ENCODE measurements around the gene IRAK2.

IRAK2 gene

DNA sequence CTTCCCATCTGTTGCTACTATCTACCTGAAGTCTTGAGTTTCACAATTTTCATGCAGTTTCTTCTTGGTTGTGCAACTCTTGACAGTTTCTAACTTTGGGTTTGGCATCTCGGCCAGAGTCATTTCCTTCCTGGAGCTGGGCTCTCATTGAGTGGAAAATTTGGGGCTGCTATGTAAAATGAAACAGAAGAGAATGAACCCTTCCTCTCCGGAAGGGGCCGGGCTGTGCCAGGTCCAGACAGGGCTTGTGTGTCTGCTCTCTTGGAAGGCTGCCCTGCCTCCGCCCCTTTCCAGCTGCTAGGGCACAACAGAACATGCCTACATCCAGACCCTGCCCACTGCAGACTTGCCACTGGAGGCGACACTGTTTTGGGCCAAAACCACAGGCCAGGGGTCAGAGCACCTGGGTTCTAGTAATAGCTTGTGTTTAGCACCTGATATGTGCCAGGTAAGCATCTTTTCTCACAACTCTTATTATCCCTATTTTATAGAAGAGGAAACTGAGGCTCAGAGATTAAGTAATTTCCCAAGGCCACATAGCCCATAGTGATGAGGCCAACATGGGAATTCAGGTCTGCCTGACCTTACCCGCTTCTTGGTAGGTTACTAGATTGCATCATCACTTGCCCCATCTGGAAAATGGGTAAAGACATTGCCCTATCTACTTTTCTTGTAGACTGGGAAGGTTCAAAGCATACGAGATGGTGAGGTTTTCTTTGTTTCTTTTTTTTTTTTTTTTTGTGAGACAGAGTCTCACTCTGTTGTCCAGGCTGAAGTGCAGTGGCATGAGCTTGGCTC is 25.0 kb downstream of the IRAK2 start:
- peak; percentile 61 to 96 for DNase-seq

DNA sequence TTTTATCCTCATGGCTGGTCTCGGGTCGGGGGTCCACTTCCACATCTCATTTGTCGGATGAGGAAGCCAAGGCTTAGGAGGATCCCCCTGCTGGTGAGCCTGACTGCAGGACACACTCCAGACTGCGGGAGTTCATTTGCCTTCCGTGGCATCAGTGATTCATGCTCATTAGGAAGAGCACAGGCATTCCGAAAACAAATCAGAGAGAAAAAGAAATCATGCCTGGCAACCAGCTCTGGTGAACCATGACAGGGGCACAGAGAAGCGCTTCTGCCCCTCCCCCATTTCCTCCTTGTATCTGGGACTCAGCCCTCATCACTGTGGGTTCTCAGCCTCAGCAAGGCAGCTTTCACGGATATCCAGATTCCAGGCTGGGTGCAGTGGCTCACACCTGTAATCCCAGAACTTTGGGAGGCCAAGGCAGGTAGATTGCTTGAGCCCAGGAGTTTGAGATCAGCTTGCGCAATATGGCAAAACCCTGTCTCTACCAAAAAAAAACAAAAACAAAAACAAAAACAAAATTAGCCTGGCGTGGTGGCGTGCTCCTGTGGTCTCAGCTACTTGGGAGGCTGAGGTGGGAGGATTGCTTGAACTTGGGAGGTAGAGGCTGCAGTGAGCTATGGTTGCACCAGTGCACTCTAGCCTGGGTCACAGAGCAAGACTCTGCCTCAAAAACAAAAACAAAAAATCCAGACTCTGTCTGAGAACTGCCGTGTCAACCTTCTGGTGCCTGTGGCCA is 28.4 kb downstream of the IRAK2 start:
- DNase-seq: peak in 1 of 2 donors; percentile 26

DNA sequence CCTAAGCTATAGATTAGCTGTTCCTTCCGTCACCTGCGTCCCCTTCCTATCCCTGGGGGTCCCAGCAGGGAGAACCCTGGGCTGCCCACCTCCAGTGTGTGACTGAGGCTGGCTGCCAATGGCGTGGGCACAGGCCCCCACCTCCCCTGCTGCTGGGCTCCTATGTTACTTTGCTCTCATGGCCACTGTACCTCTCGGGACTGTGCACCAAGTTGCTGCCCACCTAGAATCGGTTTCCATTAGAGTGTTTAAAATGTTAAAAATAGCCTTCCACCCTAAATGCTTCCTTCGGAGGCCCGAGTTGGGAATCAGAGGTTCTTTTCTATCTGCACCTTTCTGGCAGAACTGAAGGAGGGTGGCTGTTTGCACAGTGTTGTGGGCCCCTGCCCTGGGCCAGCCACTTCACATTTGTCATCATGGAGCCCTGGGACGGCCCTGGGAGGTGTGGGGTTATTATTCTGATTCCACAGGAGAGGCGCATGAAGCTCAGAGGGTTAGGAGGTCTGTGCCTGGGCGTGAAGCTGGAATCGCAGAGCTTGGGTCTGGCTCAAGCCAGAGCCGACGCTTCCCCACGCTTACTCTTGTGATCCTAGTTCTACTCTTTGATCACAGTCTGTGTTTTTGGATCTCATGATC is 29.1 kb downstream of the IRAK2 start:
- no peak for DNase-seq

DNA sequence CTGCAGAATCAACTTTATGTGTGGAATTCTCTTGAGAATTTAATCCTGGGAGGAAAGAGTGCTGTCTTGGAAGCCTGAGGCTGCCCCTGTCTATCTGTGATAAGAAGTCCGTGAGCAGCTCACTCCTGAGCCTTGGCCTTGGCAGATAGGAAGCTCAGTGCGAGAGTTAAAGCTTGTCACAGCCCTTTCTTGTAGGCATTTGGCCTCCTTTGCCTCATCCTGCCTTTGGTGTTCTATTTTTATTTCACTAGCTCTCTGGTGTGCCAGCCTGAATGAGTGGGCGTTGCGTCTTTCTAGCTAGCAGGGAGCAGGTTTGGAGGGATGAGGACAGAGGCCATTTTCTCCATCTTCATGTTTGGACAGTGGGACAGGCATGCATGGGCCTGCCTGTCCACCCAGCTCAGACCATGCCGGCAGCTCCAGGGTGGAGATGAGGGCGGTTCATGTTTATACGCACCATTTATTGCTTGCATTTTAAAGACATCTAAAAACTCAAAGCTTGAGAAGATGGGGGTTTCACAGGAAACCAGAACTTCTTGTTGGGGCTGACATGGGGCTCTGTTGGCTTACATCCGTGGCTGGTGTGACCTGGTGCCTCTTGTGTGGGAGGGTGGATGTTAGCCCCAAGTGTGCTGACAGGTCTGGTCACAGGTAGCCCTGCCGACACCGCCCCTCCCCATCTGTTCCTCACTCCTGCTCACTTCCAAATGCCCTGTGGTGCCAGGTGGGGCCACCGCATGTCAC is 29.8 kb downstream of the IRAK2 start:
- no peak for DNase-seq

GRCh38 chr3:10195366-10196089 is 30.8 kb downstream of the IRAK2 start:
- DNase-seq: no peak

DNA sequence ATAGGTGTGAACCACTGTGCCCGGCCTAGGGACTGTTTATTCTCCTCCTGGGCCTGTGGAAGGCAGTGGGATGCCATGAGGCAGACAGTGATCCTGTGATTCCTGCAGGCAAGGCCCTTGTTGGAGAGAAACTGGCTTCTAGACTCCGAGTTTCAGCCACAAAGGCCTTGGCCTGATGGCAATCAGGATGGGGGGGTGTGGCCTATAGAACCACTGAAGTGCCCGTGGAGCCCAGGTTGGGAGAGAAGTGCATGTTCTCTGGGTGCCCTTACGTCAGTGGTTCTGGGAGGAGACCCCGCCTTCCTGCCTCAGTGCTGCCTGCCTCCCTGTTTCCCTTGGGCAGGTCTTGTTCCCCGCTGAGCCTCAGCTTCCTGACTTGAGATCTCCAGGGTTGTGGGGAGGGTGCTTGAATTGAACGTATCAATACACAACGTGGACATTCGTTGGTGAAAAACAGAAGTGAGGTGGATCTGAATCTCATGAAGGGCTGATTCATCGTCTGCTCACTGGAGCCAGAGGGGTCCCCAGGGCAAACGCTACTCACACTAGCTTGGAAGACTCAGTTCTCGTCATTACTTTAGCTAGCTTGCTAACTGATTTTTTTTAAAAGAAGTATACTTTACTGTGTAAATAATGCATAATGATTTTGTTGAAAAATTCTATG is 31.8 kb downstream of the IRAK2 start:
- DNase-seq: no peak

- no peak for DNase-seq
These were observed 33.5 kb downstream of the IRAK2 start for GRCh38 chr3:10198226-10198625.

DNA sequence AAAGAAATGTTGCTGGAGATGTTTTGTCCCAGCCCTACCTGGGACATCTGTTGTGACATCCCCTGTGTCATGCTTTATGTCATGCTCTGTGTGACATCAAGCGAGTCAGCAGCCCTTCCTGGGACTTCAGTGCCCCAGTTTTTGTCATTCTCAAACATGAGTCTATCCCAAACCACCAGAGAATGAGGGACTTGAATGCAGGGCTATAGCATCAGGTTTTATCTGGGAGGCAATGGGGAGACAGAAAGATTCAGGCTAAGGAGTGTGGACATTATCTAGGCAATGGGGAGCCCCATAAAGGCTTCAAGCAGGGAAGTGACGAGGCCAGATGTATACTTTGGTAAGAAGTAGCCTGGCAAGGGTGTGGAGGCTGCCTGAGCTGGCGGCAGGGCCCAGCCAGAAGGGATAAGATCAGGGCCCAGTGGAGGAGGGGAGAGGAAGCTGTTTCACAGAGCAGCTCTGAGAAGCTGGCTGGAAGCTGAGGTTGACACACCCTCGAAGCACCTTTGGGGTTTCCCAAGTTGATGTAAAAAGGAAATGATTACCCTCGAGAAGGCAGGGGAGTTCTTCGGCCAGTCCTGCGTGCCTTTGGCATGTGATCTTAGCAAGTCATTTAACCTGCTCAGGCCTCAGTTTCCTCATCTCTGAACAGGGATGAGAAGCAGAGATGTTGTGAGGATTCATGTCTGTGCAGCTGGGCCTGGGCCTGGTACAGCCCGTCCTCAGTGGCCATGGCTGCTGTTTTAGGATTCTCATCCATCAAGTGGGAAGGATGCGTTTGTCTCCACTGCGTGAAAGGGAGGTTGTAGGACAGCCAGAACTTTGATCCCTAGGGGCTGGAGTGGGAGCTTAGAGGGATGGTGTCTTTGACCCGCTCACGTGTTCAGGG is 34.3 kb downstream of the IRAK2 start:
- peak; percentile 65 to 69 for DNase-seq

DNA sequence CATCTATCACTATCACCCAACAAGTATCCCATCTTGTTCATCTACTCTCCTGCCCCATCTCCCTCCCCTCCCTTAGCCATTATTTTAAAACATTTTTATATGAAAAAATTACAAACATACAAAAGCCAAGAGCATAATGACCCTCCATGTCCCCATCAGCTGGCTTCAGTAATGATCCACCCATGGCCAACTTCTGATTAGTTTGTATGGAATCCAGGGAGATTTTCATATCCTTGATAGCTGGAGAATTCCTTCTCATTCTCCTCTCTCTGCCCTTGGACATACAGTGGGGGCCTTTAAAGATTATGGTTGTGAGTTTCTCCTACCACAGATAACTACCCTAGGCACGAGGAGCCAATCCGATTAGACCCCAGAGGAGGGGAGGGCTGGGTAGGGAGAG is 40.2 kb downstream of the IRAK2 start:
- no peak for DNase-seq

DNA sequence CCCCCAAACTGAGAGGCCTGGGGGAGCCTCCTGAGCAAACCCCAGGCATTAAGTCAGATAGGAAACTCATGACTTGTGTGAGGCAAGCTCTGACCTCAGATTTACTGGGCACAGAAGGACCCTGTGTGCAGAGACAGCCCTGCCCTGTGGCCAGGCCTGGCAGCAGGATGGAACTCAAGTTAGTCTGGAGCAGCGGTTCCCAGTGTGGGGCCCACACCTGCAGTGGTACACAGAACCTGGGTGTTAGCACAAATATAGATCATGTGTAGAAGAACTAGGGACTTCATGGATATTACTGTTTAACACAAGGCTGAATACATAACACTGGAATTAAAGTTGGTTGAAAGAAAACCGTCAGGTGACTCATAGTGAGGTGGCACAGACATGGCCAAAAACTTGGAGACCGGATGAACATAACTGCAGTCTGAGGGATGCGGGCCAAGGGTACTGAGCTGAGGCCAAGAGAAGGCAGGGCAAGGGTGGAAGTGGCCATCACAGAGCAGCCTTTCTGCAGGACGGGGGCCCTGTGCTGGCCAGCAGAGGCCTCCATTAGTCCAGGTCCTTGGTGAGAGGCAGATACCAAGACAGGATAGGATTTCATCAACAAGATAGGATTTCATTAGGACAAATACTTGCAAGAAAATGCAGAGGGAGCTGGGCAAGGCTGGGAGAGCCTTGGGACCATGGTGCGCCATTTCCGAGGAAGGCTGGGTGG is 40.9 kb downstream of the IRAK2 start:
- DNase-seq: peak in 1 of 2 donors; percentile 38

DNA sequence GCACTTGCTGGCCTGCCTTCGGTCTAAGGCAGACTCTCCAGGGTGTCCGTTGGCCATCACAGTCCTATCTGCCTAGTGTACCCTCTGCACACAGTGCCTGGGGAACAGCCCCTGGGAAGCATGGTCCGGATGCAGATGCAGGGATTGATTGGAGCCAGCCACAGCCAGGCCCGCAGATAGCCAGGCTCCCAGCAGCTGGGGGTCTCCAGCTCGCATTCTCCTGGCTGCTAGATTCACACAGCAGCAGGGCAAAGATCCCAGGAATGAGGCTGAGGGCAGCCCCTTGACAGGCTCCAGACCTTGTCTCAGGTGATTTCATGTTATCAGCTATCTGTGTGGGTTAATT is 41.4 kb downstream of the IRAK2 start:
- DNase-seq: no peak

DNA sequence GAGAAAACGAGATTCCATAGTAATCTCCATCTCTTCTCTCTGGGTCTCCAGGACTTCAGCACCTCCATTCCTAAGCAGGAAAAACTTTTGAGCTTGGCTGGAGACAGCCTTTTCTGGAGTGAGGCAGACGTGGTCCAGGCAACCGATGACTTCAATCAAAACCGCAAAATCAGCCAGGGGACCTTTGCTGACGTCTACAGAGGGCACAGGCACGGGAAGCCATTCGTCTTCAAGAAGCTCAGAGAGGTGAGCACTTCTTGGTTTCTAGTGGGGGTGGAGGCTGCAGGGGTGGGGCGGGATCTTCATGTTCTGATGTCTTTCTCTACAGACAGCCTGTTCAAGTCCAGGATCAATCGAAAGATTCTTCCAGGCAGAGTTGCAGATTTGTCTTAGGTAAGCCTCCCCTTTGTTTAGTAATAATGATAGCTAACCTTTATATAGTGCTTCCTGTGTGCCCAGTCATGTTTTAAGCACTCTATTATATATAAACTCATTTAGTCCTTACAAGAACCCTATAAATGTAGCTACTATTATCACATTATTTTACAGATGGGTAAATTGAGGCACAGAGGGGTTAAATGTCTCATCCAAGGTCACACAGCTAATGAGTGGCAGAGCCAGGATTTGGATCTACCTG is 48.6 kb downstream of the IRAK2 start:
- no peak for DNase-seq

GRCh38 chr3:10215578-10216368 is 51.1 kb downstream of the IRAK2 start:
- DNase-seq: no peak

DNA sequence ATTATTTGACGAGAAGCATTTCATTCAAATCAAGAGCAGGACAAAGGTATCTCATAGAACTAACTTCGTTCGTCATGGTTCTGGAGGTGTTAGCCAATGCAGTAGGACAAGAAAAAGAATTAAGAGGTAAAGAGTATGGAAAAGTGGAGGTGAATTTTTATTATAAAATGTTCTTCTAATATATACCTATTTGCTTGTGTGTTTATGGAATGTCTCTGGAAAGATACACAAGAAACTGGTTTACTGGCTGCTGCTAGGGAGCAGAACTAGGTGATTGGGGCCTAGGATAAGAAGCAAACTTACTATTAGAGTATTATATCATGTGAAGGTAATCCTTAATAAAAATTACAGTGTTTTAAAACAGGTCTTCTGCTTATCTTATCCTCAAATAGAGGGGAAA is 52.6 kb downstream of the IRAK2 start:
- no peak for DNase-seq

DNA sequence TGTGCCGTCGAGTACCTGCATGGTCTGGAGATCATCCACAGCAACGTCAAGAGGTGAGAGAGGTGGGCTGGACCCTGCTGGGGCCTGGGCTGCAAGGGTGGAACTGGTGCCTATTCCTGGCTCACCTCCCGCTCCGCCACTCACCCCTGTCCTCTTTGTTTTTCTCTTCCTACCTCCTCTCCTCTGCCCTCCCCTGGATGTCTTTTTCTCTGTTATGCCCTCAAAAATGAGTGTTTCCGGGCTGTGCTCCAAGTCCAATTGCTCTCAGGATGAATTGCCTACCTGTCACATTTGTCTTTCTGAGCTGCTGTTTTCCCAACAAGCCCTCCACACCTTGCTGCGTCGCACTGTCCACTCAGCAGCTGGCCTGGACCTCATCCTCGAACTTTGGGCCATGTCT is 55.0 kb downstream of the IRAK2 start:
- DNase-seq: no peak

DNA sequence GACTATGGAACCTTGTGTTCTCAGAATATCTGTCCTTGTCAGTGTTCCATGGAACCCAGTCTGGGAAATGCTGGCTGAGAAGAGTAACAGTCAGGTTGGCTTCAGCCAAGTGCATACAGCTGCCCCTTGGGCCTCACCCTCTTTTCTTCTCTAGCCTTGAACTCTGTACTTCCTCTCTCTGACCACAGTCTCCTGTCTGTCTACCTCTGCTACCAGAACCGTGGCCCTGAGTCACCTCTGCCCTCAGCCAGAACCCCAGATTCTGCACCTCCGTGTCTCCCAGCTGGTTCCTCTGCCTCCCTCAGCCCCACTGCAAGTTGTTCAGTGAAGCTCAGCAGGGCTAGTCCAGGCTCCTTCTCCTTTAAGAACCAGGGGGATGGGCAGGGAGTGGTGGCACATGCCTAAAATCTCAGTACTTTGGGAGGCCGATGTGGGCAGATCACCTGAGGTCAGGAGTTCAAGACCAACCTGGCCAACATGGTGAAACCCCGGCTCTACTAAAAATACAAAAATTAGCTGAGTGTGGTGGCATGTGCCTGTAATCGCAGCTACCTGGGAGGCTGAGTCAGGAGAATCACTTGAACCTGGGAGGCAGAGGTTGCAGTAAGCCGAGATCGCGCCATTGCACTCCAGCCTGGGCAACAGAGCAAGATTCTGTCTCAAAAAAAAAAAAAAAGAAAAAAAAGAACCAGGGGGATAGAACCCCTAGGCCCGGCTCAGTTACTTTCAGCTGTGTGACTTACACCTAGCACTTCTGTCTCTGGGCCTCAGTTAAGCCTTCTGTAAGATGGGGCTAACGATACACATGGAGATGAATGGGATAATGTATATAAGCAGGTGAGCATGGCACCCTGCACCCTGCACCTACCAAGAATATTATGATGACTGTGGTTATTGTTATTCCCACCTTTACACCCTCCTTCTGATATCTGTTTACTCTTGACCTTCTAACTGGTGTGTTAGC is 59.2 kb downstream of the IRAK2 start:
- DNase-seq: peak in 1 of 2 donors; percentile 91

DNA sequence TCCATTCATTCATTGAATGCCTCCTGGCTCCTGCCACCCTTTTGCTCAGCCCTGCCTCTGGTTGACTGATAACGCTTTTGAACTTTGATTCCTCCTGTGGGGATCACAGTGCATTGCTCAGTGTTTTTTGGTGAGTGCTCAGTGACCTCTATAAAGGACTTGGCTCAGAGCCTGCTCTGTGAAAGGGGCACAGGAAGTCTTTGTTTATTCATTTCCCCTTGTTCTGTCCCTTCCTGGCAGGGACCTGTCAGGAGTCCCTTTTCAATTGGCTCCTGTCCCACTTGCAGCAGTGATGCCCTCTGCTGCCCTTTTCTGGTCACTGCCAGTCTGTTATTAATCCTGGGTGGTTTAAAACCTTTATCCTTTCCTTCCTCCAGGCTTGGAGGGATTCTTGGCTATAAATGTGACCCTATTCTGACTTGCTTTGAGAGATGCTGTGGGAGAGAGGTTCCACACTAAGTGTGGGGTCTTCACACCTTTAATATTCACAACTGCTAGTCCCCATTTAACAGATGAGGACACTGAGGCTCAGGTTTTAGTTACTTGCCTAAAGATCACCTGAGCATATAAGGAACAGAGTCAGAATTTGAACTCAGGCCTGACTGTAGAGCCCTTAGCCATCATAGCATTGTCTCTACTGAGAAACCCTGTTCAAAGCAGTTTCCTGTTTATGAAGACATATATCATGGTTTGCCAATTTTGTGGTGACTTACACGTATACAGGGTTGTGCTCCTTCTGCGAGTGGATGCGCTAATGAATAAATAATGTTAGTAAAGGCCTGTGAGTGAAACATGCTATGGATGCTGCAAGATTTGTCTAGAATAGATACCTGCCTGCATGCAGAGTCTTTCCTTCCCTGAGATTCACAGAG is 60.3 kb downstream of the IRAK2 start:
- peak; percentile 24 to 55 for DNase-seq

Measured in bone marrow (tissue), 2 donors.